Progenitor cell of endocrine pancreas (in vitro differentiated cells): ENCODE data around the gene NIFK. TPM values are rescaled to one million over a fixed set of nuclear protein-coding genes. Genes with fewer than 3 reads are reported as not detected.

Experiments
- DNase-seq: peaks from one replicate; pipeline ENCODE4 v3.0.0; 2021; ENCODE audit warnings: low spot score; ENCODE audit not compliant: unreplicated experiment
- H3K27ac Mint-ChIP-seq: 2 replicates; pipeline ENCODE4 v1.8.0; 2021; ENCODE audit warnings: mild to moderate bottlenecking, moderate library complexity, mixed read lengths
- H3K27me3 Mint-ChIP-seq: 2 replicates; pipeline ENCODE4 v1.8.0; 2021; ENCODE audit warnings: mixed read lengths
- H3K36me3 Mint-ChIP-seq: 2 replicates; pipeline ENCODE4 v1.8.0; 2022; ENCODE audit warnings: mixed read lengths; ENCODE audit not compliant: insufficient read depth
- H3K4me1 Mint-ChIP-seq: 2 replicates; pipeline ENCODE4 v1.8.0; 2021; ENCODE audit warnings: low read depth, mixed read lengths
- H3K4me3 Mint-ChIP-seq: 2 replicates; pipeline ENCODE4 v1.8.0; 2021; ENCODE audit warnings: low read depth, mild to moderate bottlenecking, moderate library complexity, mixed read lengths
- H3K9me3 Mint-ChIP-seq: 2 replicates; pipeline ENCODE4 v1.8.0; 2021; ENCODE audit warnings: low read depth, mixed read lengths
- total RNA-seq: library from RNA; stranded (reverse); gene quantifications from 2 replicates; pipeline ENCODE4 v1.2.1, GENCODE V29; 2021
- TF ChIP-seq, protein P1 (sequence below): fragments of 200-600 bp; sonication (generic); IDR thresholded peaks from one replicate; pipeline ENCODE4 v1.5.0; 2021; ENCODE audit warnings: antibody characterized with exemption, mild to moderate bottlenecking; ENCODE audit not compliant: unreplicated experiment

The NIFK gene
- total RNA-seq, 1 donor from 2014 or later: 45.0 TPM

DNA sequence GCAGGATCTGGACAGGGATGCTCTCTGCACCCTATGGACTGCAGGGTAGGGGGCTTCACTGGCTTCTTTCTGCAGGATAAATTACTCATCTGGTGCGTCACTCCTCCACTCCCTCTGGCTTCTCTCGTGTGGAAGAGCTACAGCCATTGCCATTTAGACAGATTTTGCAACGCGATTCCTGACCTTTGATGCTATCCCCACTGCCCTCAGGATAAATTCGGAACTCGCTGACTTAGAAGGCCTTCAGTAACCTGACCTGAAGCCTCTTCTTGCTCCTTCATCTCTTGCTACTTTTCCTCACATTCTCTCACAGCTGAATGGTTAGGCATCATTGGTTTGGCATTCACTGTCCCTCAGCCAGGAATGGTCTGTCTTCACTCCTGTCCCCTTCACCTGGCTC is 5.3 kb downstream of the NIFK start:
- Mint-ChIP-seq H3K27ac (no peak overlapping the region), H3K4me1 (peaks cover 8% of the 10 kb centered on the region), H3K36me3 (peaks cover 30% of the 10 kb centered on the region), H3K4me3 (no peak overlapping the region), H3K27me3 (no peaks in the 10 kb centered on the region), H3K9me3 (no peaks in the 10 kb centered on the region)
- TF ChIP-seq, protein P1, sequence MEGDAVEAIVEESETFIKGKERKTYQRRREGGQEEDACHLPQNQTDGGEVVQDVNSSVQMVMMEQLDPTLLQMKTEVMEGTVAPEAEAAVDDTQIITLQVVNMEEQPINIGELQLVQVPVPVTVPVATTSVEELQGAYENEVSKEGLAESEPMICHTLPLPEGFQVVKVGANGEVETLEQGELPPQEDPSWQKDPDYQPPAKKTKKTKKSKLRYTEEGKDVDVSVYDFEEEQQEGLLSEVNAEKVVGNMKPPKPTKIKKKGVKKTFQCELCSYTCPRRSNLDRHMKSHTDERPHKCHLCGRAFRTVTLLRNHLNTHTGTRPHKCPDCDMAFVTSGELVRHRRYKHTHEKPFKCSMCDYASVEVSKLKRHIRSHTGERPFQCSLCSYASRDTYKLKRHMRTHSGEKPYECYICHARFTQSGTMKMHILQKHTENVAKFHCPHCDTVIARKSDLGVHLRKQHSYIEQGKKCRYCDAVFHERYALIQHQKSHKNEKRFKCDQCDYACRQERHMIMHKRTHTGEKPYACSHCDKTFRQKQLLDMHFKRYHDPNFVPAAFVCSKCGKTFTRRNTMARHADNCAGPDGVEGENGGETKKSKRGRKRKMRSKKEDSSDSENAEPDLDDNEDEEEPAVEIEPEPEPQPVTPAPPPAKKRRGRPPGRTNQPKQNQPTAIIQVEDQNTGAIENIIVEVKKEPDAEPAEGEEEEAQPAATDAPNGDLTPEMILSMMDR: no peak
- DNase-seq: no peak

DNA sequence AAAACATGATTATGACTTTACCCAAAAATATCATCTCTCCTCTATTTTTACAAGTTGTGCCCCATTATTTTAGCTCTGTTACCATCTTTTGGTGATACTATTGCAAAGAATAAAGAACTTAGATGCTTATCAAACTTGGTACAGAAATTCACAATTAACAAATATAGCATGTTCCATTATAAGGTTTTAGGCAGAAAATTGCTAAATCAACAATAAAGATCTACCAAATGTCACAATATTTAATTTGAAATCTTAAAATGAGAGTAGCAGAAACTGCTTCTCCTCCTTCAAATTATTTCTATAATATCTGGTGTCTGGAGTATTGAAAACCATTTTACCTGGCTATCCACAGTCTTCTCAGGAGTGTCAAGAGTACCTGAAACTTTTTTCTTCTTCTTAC is 8.7 kb downstream of the NIFK start:
- no peaks in the 10 kb centered on the region for H3K9me3 Mint-ChIP-seq
- DNase-seq: no peak
- peaks cover 28% of the 10 kb centered on the region for H3K36me3 Mint-ChIP-seq
- H3K27me3 Mint-ChIP-seq: no peaks in the 10 kb centered on the region
- H3K27ac Mint-ChIP-seq: no peak overlapping the region
- TF ChIP-seq, protein P1: no peak
- H3K4me1 Mint-ChIP-seq: no peaks in the 10 kb centered on the region
- no peak overlapping the region for H3K4me3 Mint-ChIP-seq

DNA sequence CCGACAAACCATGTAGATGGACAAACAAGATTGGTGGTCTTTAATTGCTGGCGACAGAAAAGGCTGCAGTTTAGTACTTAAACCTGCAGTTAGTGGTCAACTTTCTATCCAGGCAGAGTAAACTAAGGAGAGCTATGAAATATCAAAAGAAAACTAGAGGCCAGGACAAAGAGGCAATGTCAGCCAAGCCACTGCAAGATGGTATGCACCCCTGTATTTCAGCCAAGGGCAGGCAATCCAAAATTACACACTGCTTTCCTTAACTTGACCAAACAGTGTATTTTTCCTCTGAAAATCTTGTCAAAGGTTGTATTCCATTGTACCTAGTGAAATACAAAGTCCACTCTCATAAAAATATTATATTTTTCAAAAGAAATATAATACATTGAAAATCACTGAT is 9.3 kb downstream of the NIFK start:
- peaks cover 28% of the 10 kb centered on the region for H3K36me3 Mint-ChIP-seq
- no peaks in the 10 kb centered on the region for H3K27me3 Mint-ChIP-seq
- H3K27ac Mint-ChIP-seq: peak overlapping the region; percentile 34
- DNase-seq: no peak
- H3K4me3 Mint-ChIP-seq: no peak overlapping the region
- H3K9me3 Mint-ChIP-seq: no peaks in the 10 kb centered on the region
- TF ChIP-seq, protein P1: no peak
- H3K4me1 Mint-ChIP-seq: no peaks in the 10 kb centered on the region

DNA sequence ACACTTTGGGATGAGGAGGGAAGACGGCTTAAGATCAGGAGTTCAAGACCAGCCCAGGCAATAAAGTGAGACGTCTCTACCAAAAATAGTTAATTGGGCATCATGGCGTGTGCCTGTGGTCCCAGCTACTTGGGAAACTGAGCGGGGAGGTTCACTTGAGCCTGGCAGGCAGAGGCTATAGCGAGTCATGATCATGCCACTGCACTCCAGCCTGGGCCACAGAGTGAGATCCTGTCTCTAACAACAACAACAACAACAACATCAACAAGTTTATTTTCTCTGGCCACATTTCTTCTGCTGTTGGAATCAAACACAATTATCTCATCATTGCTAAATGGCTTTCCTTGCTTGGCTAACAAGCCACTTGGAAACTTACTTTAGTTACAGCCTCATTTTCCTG is 13.4 kb downstream of the NIFK start:
- DNase-seq: no peak
- no peaks in the 10 kb centered on the region for H3K9me3 Mint-ChIP-seq
- H3K36me3 Mint-ChIP-seq: peaks cover 10% of the 10 kb centered on the region
- H3K27me3 Mint-ChIP-seq: no peaks in the 10 kb centered on the region
- H3K4me1 Mint-ChIP-seq: no peaks in the 10 kb centered on the region
- H3K4me3 Mint-ChIP-seq: no peak overlapping the region
- TF ChIP-seq, protein P1: no peak
- no peak overlapping the region for H3K27ac Mint-ChIP-seq

DNA sequence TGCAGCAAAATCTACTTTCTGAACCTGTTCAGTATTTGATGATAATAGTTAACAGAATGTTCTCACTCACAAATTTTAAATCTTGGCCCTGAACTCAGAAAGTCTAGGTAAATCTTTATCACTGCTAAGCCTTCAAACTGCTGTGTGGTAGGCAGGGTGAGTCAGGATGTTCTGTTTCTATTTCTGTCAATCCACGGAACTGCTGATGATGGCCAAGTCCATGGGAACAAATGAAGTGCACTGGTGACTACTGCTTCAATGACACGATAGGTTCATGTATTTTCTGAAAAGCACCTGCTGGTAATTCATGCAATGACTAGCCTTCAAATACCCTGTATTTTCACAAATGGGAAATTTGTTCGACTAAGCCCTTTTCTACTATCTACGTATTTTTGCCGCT is 14.2 kb downstream of the NIFK start:
- Mint-ChIP-seq H3K4me3 (no peak overlapping the region), H3K27me3 (no peaks in the 10 kb centered on the region), H3K4me1 (no peaks in the 10 kb centered on the region), H3K36me3 (peaks cover 5% of the 10 kb centered on the region), H3K9me3 (no peaks in the 10 kb centered on the region), H3K27ac (no peak overlapping the region)
- TF ChIP-seq, protein P1: no peak
- DNase-seq: no peak
